ENCODE results near the gene SYTL5.
A peak's percentile ranks its signal among the peaks of the same experiment; 100 is the strongest.

Gene SYTL5

GRCh38 chrX:38151441-38151840, 145.1 kb downstream of the SYTL5 start:
- no peak for DNase-seq

- no peak for DNase-seq
Observed at GRCh38 chrX:38154340-38154739, 148.0 kb downstream of the SYTL5 start.

- no peak for DNase-seq
Observed at GRCh38 chrX:38154818-38155217, 148.5 kb downstream of the SYTL5 start.

GRCh38 chrX:38156838-38157237, 150.5 kb downstream of the SYTL5 start:
- no peak for DNase-seq

GRCh38 chrX:38163193-38163592, 156.8 kb downstream of the SYTL5 start:
- DNase-seq = no peak

- DNase-seq = no peak
Observed at GRCh38 chrX:38165023-38165422, 158.7 kb downstream of the SYTL5 start.

- peak; percentile 9 for DNase-seq
Observed at GRCh38 chrX:38166478-38167083, 160.2 kb downstream of the SYTL5 start.

GRCh38 chrX:38170556-38170955, 164.2 kb downstream of the SYTL5 start:
- DNase-seq = no peak

- no peak for DNase-seq
Observed at GRCh38 chrX:38172596-38172995, 166.2 kb downstream of the SYTL5 start.

GRCh38 chrX:38175139-38175538, 168.8 kb downstream of the SYTL5 start:
- peak; percentile 43 for DNase-seq

- no peak for DNase-seq
Observed at GRCh38 chrX:38178396-38178795, 172.0 kb downstream of the SYTL5 start.

Measured in NCI-H2171 treated with DMSO at 0.1 percent for 48 hours (cell line).